ENCODE measurements around the gene DSCAM. TPM values are rescaled to one million over a fixed set of nuclear protein-coding genes. Genes with fewer than 3 reads are reported as not detected.
"Not testable (repeated sequence)": the region's sequence is repeated elsewhere in the genome, so short reads cannot be mapped to it uniquely, and the experiment has no call there.

The DSCAM gene, protein sequence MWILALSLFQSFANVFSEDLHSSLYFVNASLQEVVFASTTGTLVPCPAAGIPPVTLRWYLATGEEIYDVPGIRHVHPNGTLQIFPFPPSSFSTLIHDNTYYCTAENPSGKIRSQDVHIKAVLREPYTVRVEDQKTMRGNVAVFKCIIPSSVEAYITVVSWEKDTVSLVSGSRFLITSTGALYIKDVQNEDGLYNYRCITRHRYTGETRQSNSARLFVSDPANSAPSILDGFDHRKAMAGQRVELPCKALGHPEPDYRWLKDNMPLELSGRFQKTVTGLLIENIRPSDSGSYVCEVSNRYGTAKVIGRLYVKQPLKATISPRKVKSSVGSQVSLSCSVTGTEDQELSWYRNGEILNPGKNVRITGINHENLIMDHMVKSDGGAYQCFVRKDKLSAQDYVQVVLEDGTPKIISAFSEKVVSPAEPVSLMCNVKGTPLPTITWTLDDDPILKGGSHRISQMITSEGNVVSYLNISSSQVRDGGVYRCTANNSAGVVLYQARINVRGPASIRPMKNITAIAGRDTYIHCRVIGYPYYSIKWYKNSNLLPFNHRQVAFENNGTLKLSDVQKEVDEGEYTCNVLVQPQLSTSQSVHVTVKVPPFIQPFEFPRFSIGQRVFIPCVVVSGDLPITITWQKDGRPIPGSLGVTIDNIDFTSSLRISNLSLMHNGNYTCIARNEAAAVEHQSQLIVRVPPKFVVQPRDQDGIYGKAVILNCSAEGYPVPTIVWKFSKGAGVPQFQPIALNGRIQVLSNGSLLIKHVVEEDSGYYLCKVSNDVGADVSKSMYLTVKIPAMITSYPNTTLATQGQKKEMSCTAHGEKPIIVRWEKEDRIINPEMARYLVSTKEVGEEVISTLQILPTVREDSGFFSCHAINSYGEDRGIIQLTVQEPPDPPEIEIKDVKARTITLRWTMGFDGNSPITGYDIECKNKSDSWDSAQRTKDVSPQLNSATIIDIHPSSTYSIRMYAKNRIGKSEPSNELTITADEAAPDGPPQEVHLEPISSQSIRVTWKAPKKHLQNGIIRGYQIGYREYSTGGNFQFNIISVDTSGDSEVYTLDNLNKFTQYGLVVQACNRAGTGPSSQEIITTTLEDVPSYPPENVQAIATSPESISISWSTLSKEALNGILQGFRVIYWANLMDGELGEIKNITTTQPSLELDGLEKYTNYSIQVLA (N-terminal part only)
- not detected in 2 replicates for polyA plus RNA-seq (2011; rRNA removed)
- polyA minus RNA-seq (2011; rRNA and poly(A)+ RNA removed): not detected in 2 replicates

DNA sequence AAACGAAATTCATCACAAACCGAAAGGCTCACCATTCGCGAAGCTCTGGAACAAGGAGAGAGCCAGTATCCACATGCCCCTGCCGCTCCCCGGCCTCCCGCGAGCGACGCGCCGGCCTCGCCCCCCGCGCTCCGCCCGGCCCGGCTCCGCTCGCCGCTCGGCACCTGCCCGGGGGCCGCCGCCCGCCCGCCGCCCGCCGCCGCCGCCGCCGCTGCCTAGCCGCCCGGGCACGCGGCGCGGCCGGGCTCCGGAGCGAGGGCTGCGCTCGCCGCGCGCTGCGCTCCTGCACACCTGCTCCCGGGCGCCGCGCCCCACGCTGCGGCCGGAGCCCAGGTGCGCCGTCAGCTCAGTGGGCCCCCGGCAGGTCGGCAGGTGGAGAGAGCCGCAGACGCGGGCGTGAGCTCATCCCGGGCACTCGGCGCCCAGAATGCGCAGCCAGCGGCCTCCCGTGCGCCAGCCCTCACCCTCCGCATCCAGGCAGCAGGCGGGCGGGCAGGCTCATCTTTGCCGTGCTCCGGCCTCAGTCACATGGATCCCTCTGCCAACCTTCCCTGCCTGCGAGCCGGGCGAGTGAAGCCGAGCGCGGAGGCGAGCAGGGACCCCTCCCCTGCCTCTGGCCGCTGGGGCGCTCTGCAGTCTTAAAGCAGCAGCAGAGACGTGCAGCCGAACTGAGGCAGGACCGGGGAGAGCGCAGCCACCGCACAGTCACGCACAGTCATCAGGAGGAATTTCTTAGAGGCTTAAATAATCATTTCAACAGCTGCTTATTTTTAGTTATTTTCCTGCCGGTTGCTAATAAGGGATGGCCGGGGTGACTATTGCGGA lies at the start of gene DSCAM:
TSS of gene DSCAM (minus strand) at position 572 of the 825 bp plus-strand sequence. CDS start at position 75, 497 bp downstream.
- Histone ChIP-seq H3K27ac (ENCODE audit: low read depth, low read length) (no peak within 1 kb of the TSS), H3K27me3 (ENCODE audit: control insufficient read depth, insufficient read depth, low read length) (no peaks in the 10 kb centered on the region), H3K9me3 (ENCODE audit: control insufficient read depth, insufficient read depth, low read length) (peaks cover 22% of the 10 kb centered on the region), H3K4me3 (ENCODE audit: low read depth, low read length) (peak within 1 kb of the TSS; percentile 17; the same call in 1 of the 2 replicates)
- ChIA-PET CTCF (no interaction called here), POLR2A (no interaction called here)
- TF ChIP-seq, protein P1, sequence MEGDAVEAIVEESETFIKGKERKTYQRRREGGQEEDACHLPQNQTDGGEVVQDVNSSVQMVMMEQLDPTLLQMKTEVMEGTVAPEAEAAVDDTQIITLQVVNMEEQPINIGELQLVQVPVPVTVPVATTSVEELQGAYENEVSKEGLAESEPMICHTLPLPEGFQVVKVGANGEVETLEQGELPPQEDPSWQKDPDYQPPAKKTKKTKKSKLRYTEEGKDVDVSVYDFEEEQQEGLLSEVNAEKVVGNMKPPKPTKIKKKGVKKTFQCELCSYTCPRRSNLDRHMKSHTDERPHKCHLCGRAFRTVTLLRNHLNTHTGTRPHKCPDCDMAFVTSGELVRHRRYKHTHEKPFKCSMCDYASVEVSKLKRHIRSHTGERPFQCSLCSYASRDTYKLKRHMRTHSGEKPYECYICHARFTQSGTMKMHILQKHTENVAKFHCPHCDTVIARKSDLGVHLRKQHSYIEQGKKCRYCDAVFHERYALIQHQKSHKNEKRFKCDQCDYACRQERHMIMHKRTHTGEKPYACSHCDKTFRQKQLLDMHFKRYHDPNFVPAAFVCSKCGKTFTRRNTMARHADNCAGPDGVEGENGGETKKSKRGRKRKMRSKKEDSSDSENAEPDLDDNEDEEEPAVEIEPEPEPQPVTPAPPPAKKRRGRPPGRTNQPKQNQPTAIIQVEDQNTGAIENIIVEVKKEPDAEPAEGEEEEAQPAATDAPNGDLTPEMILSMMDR (IDR thresholded peaks at IDR 0.05; ENCODE audit: low read depth, low read length): no peak
- no peak for DNase-seq (ENCODE audit: low read depth, low spot score)

DNA sequence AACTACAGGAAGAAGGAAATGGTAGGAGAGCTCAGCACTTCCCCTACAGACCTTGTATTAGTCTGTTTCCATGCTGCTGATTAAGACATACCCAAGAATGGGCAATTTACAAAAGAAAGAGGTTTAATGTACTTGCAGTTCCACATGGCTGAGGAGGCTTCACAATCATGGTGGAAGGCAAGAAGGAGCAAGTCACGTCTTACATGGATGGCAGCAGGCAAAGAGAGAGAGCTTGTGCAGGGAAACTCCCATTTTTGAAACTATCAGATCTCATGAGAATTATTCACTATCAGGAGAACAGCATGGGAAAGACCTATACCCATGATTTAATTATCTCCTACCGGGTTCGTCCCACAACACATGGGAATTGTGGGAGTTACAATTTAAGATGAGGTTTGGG lies 48.7 kb upstream of the DSCAM start:
- H3K4me3 ChIP-seq (ENCODE audit: low read depth, low read length); H3K27ac ChIP-seq (ENCODE audit: low read depth, low read length); DNase-seq (ENCODE audit: low read depth, low spot score); POLR2A ChIA-PET; CTCF ChIA-PET; H3K27me3 ChIP-seq (ENCODE audit: control insufficient read depth, insufficient read depth, low read length): not testable (repeated sequence)
- peaks cover 19% of the 10 kb centered on the region for H3K9me3 ChIP-seq (ENCODE audit: control insufficient read depth, insufficient read depth, low read length)

DNA sequence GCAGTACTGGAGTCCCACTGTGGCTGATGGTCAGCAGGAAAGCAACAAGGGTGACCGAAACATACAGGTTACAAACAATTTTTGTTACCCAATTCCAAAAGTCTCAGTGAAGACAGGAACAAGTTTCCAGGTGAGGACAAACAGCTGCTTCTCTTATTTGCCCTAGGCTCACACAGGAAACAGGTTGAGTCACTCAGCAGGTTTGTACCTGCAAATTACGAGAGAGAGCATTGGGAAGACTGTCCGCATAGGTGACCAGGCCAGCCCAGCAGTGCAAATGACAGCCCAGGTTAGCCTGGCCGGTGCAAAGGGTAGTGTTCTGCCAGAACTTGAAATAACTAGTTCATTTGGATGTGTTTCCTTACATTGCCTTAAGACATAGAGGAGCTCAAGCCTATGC lies 40.0 kb upstream of the DSCAM start:
- Histone ChIP-seq H3K27ac (ENCODE audit: low read depth, low read length) (no peak overlapping the region), H3K4me3 (ENCODE audit: low read depth, low read length) (no peak overlapping the region), H3K9me3 (ENCODE audit: control insufficient read depth, insufficient read depth, low read length) (peaks cover 26% of the 10 kb centered on the region), H3K27me3 (ENCODE audit: control insufficient read depth, insufficient read depth, low read length) (no peaks in the 10 kb centered on the region)
- CTCF ChIA-PET: no interaction called here
- TF ChIP-seq, protein P1 (IDR thresholded peaks at IDR 0.05; ENCODE audit: low read depth, low read length): no peak
- DNase-seq (ENCODE audit: low read depth, low spot score): no peak
- POLR2A ChIA-PET: no interaction called here

DNA sequence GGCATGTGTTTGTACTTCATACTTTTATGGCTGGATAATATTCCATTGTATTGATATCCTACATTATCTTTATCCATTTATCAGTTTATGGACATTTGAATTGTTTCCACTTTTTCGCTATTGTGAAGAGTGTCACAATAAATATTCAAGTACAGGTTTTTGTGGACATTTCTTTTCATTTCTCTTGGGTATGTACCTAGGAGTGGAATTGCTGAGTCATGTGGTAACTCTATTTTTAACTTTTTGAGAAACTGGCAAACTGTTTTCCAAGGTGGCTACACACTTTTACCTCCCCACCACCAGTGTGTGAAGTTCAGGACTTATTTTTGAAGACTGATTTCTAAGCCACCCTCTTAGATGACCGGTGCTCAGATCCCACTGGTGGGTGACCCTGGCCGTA lies 39.0 kb upstream of the DSCAM start:
- no peak overlapping the region for H3K4me3 ChIP-seq (ENCODE audit: low read depth, low read length)
- H3K27ac ChIP-seq (ENCODE audit: low read depth, low read length): no peak overlapping the region
- H3K27me3 ChIP-seq (ENCODE audit: control insufficient read depth, insufficient read depth, low read length): no peaks in the 10 kb centered on the region
- ChIA-PET CTCF (no interaction called here), POLR2A (no interaction called here)
- H3K9me3 ChIP-seq (ENCODE audit: control insufficient read depth, insufficient read depth, low read length): peaks cover 31% of the 10 kb centered on the region
- no peak for DNase-seq (ENCODE audit: low read depth, low spot score)
- TF ChIP-seq, protein P1 (IDR thresholded peaks at IDR 0.05; ENCODE audit: low read depth, low read length): no peak
